PFSK-1 (cell line): Measurements from ENCODE around the gene SCN5A.

Experiments used
- FOXP2 ChIP-seq: optimal IDR thresholded peaks from 2 replicates; pipeline ENCODE3; 2011; ENCODE audit warnings: borderline replicate concordance, control low read depth, inconsistent platforms; ENCODE audit not compliant: insufficient read depth; ENCODE audit errors: extremely low read length, extremely low read depth
- POLR2AphosphoS5 ChIP-seq: IDR thresholded peaks from 2 replicates; pipeline ENCODE4 v1.6.1; 2012; ENCODE audit warnings: low read depth, mild to moderate bottlenecking, control low read depth, low read length, moderate library complexity
- SIN3A ChIP-seq: IDR thresholded peaks from 2 replicates; pipeline ENCODE4 v1.6.1; 2012; ENCODE audit warnings: mild to moderate bottlenecking, low read length, moderate library complexity, borderline replicate concordance; ENCODE audit not compliant: insufficient read depth
- TAF1 ChIP-seq: IDR thresholded peaks from 2 replicates; pipeline ENCODE4 v1.6.1; 2012; ENCODE audit warnings: low read length, control low read depth, borderline replicate concordance; ENCODE audit not compliant: insufficient read depth
- TF ChIP-seq, protein P1 (sequence below), 2 experiments: IDR thresholded peaks; 2 replicates each; pipeline versions ENCODE4 v1.6.1 to v1.8.0; 2011 to 2012; ENCODE audit warnings: low read depth in 2 of 2, low read length in 2 of 2, control low read depth in 1 of 2, inconsistent platforms in 1 of 2, mild to moderate bottlenecking in 1 of 2, moderate library complexity in 1 of 2; ENCODE audit not compliant: insufficient read depth in 1 of 2

SCN5A gene

DNA sequence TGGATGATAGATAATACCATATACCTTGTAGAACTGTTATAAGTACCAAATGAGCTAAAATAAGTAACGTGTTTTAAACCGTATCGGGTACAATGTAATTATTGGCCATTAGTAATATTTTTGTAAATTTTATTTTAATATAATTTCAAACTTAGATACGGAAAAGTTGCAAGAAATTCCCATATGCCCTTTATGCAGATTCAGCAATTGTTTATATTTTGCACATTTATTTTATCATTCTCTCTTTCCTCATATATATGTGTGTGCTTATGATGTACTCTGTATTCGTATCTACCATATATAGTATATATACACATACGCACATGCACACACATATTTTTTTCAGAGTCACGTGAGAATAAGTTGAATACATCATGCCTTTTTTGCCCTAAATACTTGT is 114.9 kb downstream of the SCN5A start:
- no peak for TF ChIP-seq TAF1
- TF ChIP-seq FOXP2: no peak
- TF ChIP-seq, protein P1, sequence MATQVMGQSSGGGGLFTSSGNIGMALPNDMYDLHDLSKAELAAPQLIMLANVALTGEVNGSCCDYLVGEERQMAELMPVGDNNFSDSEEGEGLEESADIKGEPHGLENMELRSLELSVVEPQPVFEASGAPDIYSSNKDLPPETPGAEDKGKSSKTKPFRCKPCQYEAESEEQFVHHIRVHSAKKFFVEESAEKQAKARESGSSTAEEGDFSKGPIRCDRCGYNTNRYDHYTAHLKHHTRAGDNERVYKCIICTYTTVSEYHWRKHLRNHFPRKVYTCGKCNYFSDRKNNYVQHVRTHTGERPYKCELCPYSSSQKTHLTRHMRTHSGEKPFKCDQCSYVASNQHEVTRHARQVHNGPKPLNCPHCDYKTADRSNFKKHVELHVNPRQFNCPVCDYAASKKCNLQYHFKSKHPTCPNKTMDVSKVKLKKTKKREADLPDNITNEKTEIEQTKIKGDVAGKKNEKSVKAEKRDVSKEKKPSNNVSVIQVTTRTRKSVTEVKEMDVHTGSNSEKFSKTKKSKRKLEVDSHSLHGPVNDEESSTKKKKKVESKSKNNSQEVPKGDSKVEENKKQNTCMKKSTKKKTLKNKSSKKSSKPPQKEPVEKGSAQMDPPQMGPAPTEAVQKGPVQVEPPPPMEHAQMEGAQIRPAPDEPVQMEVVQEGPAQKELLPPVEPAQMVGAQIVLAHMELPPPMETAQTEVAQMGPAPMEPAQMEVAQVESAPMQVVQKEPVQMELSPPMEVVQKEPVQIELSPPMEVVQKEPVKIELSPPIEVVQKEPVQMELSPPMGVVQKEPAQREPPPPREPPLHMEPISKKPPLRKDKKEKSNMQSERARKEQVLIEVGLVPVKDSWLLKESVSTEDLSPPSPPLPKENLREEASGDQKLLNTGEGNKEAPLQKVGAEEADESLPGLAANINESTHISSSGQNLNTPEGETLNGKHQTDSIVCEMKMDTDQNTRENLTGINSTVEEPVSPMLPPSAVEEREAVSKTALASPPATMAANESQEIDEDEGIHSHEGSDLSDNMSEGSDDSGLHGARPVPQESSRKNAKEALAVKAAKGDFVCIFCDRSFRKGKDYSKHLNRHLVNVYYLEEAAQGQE (IDR thresholded peaks at IDR 0.05; ENCODE audit: insufficient read depth in 1 of 2, low read depth in 2 of 2, low read length in 2 of 2): no peak
- no peak for TF ChIP-seq SIN3A
- no peak for TF ChIP-seq POLR2AphosphoS5

DNA sequence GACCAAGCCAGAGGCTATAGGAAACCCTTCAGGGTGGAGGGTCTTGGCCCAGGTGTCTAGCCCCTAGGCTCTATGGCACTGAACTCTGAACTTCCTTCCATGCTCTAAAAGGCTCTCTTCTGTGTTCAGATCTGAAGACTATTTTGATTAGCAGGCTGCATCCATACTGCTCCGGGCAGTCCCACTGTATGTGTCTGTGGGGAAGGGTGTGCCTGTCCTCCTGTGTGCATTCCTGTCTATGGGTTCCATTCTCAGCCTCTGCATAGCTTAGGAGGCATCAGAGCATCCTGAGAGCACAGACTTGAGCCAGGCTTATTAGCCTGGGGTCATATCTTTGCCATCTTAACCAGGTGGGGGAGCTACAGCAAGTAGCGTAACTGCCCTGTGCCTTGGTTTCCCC is 115.3 kb downstream of the SCN5A start:
- TF ChIP-seq, protein P1 (IDR thresholded peaks at IDR 0.05; ENCODE audit: insufficient read depth in 1 of 2, low read depth in 2 of 2, low read length in 2 of 2): no peak
- TF ChIP-seq FOXP2 (no peak), SIN3A (no peak), POLR2AphosphoS5 (no peak), TAF1 (no peak)

DNA sequence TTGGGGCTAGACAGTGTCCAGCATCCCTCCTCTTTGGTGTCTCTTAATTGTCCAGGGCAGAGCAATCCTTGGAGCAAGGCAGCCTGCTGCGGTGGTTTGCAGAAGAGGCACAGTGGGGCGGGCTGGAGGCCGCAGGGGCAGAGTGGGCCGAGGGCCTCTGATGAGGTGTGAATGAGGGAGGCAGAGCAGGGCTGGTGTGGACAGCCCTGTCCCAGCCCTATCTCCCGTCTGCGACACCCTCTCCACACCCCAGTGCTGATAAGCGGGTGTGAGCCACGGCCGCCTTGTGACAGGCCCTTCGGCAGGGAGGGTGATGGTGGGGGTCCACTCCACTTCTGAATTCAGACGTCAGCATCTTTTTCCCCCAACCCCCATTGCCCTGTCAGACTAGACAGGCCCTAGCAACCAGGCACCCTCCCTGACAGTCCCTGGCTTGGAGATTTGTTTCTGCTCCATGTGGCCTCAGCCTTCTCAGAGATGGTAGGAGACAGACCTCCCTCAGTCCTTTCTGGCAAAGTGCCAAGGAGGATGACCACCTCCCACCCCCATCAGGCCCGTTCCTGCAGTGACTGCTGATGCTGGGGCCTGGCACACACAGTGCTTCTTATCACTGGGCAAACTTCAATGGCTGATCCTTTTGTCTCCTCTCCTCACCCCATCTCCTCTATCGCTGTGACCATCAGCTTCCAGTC is 116.1 kb downstream of the SCN5A start:
- TF ChIP-seq FOXP2 (no peak), SIN3A (no peak), TAF1 (no peak), POLR2AphosphoS5 (no peak)
- TF ChIP-seq, protein P1 (IDR thresholded peaks at IDR 0.05; ENCODE audit: insufficient read depth in 1 of 2, low read depth in 2 of 2, low read length in 2 of 2): no peak

DNA sequence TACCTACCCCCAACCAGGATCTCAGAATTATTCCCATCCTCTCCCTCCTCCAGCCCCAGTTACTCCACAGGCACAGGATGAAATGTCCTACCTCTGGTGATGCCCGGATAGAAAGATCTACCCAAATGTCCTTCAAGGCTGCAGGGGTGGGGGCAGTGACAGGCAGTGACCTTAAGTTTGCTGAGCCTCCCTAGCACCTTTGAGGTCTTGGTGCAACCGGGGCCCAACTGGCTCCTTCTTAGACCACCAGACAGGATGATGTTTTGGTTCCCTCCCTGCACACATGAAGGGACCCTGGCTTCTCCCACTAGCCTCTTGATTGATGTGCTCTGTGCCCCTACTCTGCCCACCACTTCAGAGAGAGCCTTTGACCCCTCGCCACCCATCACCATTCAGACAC is 117.0 kb downstream of the SCN5A start:
- TF ChIP-seq SIN3A: no peak
- no peak for TF ChIP-seq POLR2AphosphoS5
- TF ChIP-seq, protein P1 (IDR thresholded peaks at IDR 0.05; ENCODE audit: insufficient read depth in 1 of 2, low read depth in 2 of 2, low read length in 2 of 2): no peak
- no peak for TF ChIP-seq FOXP2
- no peak for TF ChIP-seq TAF1

DNA sequence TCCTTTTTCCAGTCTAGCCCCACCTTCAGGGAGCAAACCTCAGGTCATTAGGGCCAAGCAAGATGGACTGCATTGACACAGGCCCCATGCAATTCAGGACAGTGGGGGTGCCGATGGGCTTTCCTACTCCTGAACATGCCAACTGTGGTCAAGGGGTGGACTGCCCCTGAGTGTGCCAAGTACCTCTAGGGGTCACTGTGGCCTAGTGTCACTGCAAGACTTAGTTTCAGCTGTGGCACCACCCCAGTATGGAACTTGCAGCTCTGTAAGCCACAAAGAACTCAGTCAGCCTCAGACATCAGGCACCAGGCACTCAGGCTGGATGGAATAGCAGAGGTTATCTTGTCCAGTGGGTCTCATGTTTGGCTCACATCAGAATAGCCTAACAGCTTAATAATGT is 121.0 kb downstream of the SCN5A start:
- no peak for TF ChIP-seq POLR2AphosphoS5
- no peak for TF ChIP-seq FOXP2
- TF ChIP-seq TAF1: no peak
- no peak for TF ChIP-seq SIN3A
